ENCODE measurements around the gene UPF1.
"Not testable (repeated sequence)": the region's sequence is repeated elsewhere in the genome, so short reads cannot be mapped to it uniquely, and the experiment has no call there.

The UPF1 gene

DNA sequence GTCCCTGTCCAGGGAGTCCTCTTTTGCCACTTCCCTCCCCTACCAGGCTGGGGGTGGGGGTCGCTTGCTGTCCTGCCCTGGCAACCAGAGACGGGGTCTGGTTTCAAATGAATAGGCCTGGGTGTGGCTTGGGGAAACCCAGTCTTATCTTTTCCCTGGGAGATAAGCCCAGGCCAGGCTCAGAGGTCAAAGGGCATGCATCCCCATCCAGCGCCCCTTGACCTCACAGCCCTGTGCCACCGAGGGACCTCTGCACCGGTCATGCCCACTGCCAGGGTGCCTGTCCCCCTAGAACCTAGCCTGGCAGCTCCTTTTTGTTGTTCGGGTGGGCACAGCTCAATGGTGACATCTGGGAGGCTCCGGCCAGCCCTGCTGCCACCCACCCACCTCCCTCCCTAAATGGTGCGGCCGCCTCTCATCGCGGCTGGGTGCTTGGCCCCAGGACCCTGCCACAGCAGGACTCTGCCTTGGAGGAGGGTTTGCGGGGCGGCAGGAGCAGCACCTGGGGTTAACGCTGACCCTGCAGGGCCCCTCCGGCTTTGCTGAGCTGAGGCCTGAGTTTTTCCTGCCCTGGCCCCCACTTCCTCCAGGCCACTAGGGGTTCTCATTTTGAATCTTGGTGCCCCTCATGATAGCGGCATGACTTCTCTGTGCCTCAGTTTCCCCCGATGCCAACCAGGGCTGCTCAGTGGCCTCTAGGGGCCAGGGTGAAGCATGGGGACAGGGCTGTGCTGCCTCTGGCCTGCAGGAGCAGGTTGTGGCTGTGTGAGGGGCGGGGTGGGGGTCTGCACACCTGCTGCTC, 67.0 kb downstream of the UPF1 start:
- DNase-seq (ENCODE audit: low read depth) = no peak

DNA sequence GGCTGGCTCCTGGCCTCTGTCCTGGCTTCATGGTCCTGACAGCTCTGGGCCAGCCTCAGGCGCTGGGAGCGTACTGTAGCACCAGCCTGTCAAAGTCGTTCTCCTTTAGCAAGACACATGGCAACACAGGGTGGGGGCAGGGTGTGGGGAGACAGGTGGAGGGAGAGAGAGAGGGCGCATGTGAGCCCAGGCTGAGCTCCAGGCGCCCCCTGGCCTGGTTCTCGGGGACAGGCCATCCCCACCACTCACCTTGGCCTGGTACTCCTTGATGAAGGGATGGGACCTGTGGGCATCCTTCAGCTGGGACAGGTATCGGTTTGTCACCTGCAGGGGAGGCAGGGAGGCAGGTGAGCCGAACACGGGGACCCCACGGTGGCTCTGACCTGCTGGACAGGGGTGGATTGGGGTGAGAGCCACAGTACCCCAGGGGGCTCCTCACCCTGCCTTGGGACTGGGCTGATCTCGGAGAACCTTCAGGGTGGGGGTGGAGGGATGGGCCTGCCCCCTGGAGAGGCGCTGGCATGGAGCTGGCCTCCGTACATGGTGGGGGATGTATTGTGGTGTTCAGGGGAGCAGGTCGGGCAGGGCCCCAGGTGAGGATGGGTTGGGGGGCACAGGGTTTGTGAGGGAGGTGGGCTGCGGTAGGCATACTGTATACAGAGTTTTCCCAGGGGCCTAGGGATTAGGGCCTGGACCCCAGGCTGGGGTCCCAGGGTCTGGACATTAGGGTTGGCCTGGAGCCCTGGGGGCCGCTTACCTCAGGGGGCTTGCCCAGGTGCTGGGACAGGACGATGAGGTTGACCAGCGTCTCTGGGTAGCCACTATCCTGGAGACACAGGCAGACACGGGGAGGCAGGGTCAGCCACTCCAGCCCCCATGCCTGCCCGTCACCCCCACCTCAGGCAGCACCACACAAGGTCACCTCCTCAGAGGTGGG, 68.1 kb downstream of the UPF1 start:
- DNase-seq (ENCODE audit: low read depth) = no peak

DNA sequence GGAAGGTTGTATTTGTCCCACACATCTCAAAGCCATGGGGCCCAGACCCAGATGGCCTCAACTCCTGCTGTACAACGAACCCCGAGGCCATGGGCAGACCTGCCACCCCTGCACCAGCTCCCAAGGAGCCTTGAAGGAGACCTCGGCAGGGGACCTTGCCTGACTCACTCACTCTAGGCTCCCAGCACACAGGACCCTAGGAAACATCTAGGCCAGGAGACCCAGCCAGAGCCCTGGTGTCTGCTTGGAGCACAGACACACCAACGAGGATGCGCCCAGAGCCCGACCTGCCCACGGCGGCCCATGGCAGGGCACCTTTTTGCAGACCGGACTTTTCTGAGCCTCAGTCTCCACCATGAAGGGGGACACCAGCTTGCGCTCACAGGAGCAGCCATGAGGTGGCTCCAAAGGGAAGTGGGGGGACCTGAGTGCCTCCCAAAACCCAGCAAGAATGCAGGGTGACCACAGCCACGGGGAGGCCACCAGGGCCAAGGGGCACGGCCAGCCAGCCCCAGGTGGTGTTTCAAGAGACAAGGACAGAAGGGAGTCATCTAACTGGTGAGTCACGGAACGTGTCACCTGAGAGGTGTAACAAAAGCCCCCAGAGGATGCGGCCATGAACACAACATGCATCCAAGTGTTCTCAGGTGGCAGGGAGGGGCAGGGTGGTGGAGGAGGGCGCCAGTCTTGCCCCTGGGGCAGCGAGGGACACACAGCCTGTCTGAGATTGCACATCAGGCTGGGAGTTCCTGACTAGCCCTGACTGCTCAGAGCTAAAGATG, 69.1 kb downstream of the UPF1 start:
- DNase-seq (ENCODE audit: low read depth) = no peak

DNA sequence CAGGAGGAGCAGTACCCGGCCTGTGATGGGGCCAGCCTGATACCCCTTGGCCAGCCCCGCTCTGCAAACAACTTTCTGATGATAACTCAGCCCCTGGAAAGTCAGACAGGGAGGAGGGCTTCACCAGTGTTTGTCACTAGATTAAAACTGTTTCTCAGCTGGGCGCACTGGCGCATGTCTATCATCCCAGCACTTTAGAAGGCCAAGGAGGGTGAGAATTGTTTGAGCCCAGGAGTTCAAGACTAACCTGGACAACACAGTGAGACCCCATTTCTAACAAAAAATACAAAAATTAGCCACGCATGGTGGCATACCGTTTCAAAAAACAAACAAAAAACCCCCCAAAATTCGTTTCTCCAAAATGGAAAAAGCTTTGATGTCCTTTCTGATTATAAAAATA, 69.7 kb downstream of the UPF1 start:
- DNase-seq (ENCODE audit: low read depth) = no peak

DNA sequence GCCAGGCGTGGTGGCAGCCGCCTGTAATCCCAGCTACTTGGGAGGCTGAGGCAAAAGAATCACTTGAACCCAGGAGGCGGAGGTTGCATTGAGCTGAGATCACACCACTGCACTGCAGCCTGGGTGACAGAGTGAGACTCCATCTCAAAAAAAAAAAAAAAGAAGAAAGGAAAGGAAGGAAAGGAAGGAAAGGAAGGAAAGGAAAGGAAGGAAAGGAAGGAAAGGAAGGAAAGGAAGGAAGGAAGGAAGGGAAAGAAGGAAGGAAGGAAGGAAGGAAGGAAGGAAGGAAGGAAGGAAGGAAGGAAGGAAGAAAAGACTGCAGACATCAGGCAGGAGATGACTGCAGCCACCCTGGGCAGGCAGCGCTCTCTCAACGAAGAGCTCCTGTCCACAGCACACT, 70.8 kb downstream of the UPF1 start:
- DNase-seq (ENCODE audit: low read depth) = not testable (repeated sequence)

DNA sequence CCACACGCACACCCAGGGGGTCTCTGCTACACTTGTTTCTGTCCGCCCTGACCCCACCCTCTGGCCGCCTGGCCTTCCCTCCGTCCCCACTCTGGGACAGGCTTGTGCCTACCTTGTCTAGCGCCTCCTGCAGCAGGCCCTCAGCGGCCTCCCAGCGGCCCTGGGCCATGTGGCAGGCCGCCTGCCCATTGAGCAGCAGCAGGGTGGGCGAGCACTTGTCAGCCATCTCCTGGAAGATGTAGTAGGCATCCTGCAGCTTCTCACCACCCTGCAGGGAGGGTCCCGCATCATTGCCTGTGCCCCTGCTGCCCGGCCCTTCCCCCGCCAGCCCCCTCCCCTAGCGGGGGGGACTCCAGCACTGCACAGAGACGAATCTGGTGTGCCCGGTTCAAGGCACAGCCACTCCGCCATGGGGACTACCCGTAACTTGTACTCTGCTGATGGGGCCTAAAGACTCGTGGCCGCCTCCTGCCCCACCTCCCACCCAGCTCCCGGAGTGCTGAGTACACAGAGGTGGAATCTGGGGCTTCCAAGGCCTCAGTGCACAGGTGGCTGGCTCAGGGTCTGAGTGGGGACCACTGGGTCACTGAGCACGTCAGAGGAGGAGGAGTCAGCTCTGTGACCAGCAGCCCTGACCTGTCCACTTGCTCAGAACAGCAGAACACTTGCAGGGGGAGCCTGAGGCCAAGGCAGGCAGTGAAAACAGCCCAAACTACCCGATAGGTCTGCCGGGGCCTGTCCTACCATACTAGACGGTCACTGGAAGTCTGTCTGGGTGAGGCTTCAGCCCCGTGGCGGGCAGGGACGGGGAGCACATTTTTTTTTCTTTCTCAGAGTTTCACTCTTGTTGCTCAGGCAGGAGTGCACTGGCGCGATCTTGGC, 71.6 kb downstream of the UPF1 start:
- DNase-seq (ENCODE audit: low read depth) = no peak

DNA sequence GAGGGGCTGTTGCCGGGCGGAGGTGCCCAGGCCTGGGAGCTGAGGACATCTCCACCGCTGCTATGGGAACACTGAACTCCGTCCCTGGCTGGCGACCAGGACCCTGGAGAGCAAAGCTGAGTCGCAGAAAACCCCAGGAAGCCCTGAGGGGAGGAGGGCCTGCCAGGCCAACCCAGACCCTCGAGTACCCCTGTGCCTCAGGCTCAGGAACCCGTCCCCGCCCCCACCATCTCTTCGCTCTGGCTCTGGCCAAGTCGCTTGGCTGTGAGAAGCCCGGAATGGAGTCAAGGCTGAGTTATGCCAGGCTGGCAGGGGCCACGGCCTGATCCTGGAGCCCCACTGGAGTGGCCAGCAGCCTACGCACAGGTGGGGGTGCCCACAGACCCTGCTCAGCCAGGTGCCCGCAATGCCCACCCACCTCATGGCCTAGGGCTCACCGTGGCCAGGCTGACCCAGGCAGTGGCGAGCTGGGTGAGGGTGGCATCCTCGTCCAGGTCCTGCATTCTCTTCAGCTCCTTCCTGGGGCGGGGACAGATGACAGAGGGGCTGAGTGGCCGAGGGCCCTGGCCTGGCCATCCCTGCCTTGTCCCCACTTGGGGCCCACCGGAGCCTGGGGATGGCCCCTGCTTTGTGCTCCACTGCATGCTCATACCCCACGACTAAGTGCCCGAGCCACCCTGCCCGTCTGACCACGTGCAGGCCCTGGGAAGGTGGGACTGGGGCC, 72.7 kb downstream of the UPF1 start:
- no peak for DNase-seq (ENCODE audit: low read depth)

DNA sequence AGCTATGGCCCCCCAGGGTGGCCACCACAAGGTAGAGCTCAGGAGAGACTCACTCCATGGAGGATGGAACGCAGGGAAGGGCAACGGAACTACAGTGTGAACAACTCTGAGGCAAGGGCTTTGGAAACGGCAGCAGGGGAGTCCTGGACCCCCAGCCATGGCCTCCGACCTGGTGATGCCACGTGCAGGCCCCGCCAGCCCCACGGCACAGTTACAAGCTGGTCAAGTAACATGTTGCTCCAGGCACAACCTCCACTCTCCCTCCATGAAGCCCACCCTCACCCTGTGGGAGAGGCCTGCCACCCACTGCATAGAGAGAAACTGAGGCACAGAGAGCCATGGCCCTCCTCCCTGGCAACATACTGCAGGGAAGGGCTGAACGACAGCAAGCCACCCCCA, 73.3 kb downstream of the UPF1 start:
- no peak for DNase-seq (ENCODE audit: low read depth)

DNA sequence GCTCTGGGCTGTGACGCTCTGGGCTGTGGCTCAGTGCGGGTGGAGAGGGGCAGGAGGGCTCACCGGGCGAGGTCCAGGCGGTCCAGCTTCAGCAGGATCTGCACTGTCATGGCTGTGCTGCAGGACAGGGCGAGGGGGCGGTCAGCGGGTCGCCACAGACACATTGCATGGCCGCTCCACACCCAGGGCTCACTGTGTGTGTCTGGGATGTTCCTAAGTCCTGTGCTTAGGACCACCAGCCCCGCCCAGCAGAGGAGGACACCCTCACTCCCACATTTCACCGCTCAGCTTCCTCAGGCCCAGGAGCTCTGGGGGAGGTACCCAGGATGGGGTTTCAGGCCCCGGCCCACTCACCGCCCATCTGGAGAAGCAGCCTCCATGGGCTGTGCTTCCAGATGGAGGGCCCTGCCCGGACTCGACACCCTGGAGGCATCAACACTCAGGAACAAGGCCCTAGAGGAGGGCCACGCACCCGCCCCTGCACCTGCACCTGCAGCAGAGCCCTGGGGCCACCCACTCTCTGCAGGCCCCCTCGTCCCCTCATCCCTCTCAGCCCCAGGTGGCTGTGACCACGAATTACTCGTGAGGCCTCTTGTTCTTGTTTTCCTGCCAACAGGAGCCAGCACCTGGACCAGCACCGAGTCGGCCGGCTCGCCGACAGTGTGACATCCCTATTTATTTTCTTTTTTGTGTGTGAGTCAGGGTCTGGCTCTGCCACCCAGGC, 73.9 kb downstream of the UPF1 start:
- DNase-seq (ENCODE audit: low read depth) = no peak

DNA sequence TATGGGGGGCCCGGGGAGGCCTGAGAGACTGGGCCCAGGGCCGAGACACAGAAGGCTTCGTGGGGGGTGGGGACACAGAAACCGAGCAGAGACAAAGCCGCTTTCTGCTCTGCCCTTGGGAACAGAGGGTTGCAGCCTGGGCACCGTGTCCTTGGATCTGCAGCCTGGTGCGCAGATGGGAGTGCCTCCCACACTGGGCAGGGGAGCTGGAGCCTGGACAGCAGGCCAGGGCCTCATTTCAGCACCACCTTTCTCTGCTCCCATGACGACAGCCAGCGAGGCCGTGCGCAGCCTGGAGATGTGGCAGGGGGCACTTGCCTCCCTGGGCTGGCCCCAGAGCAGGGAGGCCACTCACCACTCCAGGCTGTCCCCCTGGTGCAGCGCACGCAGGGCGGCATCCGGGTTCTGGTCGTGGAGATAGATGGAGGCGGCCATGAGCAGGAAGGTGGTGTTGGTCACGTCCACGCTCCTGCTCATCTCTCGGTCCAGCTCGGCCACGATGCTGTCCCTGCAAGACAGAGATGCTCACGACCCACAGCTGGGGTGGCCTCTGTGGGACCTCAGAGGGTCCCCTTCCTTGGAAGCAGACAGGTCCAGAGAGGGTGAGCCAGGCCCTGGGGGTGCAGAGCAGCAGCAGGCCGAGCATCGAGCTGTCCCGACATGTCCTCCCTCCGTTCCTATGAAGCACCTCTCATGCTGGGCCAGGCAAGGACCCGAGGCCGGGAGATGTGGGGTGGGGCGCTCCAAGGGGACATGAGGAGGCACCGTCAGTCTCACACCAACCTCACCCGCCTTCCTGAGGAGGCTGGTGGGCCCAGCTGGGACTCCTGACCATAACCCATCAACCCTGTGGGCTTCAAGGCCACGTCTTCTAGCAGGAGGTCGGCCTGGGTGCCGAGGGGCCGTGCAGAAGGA, 75.1 kb downstream of the UPF1 start:
- DNase-seq (ENCODE audit: low read depth) = no peak

DNA sequence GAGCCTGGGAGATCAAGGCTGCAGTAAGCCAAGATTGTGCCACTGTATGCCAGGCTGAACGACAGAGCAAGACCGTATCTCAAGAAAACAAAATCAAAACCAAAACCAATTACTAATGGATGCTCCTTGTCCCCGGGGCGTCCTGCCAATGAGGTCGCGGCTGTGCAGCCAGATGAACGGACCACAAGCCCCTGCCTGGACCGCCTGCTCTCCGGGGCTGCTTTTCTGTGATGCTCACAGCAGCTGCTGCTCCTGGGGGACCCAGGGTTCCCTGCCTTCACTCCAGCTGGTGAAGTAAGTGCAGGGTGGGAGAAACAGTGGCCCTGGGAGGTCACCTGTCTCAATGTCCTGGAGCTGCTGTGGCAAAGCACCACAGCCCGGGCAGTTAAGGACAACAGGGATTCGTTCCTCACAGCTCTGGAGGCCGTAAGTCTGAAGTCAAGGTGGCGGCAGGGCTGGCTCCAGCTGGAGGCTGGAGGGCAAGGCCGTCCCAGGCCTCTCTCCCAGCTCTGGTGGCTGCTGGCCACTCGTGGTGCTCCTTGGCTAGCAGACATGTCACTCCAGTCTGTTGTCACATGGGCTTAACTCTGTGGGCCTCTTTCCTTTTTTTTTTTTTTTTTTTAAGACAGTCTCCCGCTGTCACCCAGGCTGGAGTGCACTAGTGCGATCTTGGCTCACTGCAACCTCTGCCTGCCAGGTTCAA, 77.3 kb downstream of the UPF1 start:
- no peak for DNase-seq (ENCODE audit: low read depth)

DNA sequence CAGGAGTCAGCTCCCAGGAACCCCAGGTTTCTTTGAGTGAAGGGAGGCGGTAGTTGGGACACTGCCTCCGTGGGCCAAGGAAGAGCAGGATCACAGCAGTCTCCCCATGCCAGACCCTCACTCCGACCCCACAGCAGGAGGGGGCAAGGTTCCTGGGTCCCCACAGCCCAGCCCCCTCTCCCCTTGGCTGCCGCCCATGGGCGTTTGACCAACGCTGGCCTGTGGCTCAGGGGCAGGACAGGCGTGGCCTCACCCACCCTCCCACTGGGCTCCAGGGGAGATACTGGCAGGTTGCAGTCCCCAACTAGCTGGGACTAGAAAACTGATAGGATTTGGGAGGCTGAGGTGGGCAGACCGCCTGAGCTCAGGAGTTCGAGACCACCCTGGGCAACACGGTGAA, 78.3 kb downstream of the UPF1 start:
- no peak for DNase-seq (ENCODE audit: low read depth)

DNA sequence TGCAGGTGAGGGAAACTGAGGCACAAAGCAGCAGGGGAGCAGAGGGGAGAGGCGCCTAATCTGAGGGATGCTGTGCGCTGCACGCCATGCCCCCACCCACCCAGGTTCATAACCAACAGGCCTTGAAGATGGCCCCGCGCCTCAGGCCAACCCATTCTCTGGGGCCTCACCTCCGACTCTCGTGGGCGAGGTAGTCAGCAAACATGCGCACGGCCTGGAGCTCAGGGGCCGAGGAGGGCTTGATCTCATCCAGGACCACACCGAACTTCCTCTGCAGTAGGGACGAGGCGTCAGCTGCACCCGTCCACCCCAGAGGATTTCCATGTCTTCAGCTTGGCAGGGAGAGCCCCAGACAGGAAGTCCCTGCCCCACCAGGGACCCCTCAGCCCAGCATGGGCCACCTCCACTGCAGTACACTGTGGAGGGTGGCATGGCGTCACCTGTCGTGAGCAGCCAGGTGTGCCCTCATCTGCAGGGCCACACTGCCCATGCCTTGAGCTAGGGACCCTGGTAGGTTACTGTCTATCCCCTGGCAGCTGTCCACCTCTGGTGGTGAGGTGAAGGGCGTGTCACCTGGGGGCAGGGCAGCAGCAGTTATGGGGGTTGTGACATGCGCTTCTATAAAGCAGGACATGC, 79.2 kb downstream of the UPF1 start:
- no peak for DNase-seq (ENCODE audit: low read depth)

DNA sequence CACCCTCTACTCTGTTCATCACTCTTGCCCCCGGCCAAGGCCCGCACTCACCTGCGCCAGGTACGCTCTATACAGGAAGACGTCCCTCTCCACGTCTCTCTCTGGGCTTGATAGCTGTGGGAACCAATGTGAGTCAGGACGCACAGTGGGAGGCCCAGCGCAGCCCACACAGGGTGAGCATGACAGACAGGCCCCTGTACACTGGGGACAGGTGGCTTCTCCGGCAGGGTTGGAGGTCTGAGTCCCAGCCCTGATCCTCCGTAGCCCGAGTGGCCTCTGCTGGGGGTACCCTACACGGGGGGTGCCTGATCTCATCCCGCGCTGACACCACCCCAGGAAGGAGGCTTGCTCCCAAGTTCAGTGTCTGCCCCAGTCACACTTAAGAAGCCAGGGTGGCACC, 81.2 kb downstream of the UPF1 start:
- no peak for DNase-seq (ENCODE audit: low read depth)

DNA sequence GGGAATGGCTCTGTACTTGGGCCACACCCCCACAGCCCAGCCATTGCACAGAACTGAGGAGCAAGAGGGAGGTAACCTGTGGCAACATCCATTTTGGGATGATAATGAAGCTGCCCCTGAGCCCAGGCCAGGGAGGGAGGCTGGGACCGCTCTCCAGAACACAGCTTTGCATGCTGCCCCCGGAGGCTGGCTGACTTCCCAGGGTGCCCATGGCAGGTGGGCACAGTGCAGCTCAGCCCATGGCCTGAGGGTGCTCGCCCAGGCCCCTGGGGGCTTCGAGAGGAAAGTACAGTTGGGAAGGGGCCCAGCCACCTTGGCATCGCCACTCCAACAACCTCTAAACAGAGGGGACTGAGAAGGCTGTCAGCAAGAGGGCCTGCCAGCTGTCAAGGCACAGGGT, 81.7 kb downstream of the UPF1 start:
- no peak for DNase-seq (ENCODE audit: low read depth)

DNA sequence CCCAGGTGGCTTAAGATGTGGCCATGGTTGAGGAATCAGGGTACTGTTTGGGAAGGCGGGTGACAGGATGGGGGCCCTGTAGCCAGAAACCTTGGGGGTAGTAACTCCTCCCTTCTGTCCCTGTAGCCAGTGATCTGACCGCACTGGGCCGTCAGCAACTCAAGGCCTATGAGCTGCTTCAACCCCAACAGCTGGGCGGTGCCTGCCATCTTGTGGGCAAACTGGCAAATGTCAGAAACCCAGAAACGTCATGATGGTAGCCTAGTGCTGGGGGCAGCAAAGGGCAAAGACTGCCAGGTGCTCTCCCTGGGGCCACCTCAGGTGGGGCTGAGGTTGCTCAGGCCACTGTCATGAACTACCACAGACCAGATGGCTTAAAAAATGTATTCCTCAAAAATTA, 83.9 kb downstream of the UPF1 start:
- DNase-seq (ENCODE audit: low read depth) = no peak

DNA sequence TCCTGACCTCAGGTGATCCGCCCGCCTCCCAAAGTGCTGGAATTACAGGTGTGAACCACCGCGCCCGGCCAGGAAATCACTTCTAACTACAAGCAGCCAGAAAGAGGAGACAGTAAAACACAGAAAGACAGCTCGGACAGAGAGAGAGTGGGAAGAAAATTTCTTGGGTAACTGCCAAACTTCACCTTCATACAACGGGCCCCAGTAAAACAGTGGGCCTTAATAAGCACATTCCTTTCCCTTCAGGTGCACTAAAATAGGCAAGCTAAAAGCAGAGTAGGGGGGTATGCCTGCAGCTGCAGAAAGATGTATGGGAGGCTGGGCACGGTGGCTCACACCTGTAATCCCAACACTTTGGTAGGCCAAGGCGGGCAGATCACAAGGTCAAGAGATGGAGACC, 85.8 kb downstream of the UPF1 start:
- not testable (repeated sequence) for DNase-seq (ENCODE audit: low read depth)
